Mucosa of stomach (tissue), 1 donor: ENCODE data around the gene MINDY3.

Experiments
- H3K27me3 ChIP-seq: one replicate; pipeline ENCODE4 v1.7.0; 2013; ENCODE audit warnings: mild to moderate bottlenecking, low read length; ENCODE audit not compliant: control insufficient read depth, insufficient read depth
- H3K36me3 ChIP-seq: one replicate; pipeline ENCODE4 v1.7.0; 2013; ENCODE audit warnings: low read length; ENCODE audit not compliant: control insufficient read depth, insufficient read depth
- H3K4me1 ChIP-seq: one replicate; pipeline ENCODE4 v1.7.0; 2013; ENCODE audit warnings: mild to moderate bottlenecking, low read length; ENCODE audit not compliant: control insufficient read depth, insufficient read depth
- H3K4me3 ChIP-seq: one replicate; pipeline ENCODE4 v1.7.0; 2013; ENCODE audit warnings: low read length
- H3K9ac ChIP-seq: one replicate; pipeline ENCODE4 v1.7.0; 2013; ENCODE audit warnings: mild to moderate bottlenecking, low read length, moderate library complexity
- H3K9me3 ChIP-seq: one replicate; pipeline ENCODE4 v1.7.0; 2013; ENCODE audit warnings: mild to moderate bottlenecking, low read length, moderate library complexity; ENCODE audit not compliant: control insufficient read depth
- donor health status: Pancreatic carcinoma.

Gene MINDY3

DNA sequence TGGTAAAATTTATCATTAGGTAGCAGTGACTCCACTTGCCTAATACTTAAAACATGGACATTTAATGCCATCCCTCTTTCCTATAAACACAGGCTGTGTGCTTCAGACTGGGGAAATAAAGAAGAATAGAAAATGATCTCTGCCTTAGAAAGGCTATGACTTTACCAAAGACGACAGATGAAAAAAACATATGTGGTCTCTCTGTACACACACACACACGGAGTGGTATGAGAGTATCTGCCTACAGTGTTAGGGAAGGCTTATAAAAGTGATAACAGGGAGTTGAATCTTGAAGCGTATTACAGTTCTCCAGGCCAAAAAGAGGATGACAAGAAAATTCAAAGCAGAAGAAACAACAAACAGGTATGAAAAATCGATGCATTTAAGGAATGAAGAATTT lies 38.2 kb downstream of the MINDY3 start:
- Histone ChIP-seq H3K36me3 (no peaks in the 10 kb centered on the region), H3K4me1 (no peaks in the 10 kb centered on the region), H3K27me3 (no peaks in the 10 kb centered on the region), H3K9me3 (no peaks in the 10 kb centered on the region), H3K9ac (no peak overlapping the region), H3K4me3 (no peak overlapping the region)

DNA sequence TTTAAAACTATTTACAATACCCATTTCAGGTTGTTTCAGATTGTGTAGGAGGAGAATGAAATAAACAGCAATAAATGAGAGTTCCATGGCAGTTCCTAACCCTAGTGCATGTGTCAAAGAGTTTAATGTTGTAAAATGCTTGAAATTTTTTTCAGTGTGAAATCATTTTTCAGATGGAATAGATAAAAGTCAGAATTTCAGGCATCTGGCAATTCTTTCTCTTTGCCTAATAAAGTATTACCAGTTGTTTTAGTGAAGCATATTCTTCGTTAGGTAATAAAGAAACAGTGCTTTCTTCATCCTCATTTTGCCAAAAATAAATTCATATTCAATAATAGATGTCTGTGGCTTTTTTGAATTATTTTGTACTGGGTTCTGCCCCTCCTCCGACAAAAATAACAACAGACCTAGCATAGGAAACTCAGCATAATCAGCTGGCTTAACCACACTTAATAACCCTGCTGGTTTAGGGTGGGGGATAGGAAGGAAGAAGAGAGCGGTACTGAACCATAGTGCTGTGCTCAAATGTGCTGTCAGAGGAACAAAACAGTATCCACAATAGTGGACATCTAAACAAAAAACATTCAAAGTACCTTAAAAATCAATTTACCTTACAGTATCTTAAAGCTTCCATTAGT lies 39.1 kb downstream of the MINDY3 start:
- Histone ChIP-seq H3K36me3 (no peaks in the 10 kb centered on the region), H3K9ac (no peak overlapping the region), H3K4me3 (no peak overlapping the region), H3K4me1 (no peaks in the 10 kb centered on the region), H3K27me3 (no peaks in the 10 kb centered on the region), H3K9me3 (no peaks in the 10 kb centered on the region)

DNA sequence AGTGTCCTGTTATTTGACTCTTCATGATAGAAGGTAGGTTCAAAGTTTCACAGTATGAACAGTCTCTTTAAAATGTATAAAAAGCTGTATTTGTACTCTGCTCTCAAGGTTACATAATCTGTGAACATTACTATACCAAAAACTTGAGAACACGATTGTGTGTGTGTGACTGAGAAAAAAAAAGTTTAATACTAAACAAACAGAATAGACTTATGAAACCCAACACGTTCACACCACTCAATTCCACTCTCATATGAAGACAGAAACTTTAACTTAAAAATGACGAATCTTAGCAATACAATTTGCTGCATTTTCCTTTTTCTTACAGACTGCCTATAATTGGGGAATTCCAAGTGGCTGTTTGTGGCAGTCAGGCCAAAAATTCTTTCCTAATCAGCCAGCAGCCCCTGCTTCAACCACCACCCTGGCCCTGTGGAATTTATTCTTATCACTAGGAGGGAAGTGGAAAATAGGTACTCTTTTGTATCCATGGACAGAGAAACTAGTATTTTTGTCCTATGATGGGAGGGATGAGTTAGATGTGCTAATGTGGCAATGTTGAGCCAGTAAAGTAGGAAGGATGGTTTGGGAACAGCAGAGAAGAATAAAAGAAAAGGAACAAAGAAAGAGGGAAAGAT lies 42.8 kb downstream of the MINDY3 start:
- H3K27me3 ChIP-seq: no peaks in the 10 kb centered on the region
- H3K4me3 ChIP-seq: no peak overlapping the region
- no peaks in the 10 kb centered on the region for H3K9me3 ChIP-seq
- no peaks in the 10 kb centered on the region for H3K36me3 ChIP-seq
- H3K4me1 ChIP-seq: no peaks in the 10 kb centered on the region
- no peak overlapping the region for H3K9ac ChIP-seq

DNA sequence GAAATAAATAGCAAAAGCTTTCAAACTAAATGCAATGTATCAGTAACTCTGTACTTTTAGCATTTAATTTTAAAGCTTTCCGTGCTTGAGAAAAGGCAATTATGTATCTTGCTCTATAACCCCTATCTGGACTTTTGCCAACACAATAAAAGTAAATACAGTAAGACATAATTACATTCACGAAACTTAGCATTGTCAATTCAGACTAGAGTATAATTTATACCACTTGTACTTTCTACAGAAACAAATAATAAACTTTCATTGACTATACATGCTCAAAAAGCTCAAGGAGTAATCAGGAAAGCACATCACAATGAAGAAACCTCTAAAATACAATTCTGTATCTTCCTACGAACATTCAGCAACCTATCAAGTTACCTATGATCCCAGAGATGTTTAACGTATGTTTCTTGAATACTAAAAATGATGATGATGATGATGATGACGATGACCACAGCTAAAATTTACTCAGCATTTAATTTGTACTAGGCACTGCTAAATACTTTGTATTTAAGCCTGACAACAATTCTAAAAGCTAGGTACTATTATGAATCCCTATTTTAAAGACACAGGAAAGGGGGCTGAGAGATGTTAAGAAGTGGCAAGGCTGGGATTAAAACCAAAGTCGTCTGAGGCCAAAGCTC lies 44.9 kb downstream of the MINDY3 start:
- Histone ChIP-seq H3K4me3 (no peak overlapping the region), H3K9me3 (no peaks in the 10 kb centered on the region), H3K36me3 (no peaks in the 10 kb centered on the region), H3K9ac (no peak overlapping the region), H3K27me3 (no peaks in the 10 kb centered on the region), H3K4me1 (no peaks in the 10 kb centered on the region)

DNA sequence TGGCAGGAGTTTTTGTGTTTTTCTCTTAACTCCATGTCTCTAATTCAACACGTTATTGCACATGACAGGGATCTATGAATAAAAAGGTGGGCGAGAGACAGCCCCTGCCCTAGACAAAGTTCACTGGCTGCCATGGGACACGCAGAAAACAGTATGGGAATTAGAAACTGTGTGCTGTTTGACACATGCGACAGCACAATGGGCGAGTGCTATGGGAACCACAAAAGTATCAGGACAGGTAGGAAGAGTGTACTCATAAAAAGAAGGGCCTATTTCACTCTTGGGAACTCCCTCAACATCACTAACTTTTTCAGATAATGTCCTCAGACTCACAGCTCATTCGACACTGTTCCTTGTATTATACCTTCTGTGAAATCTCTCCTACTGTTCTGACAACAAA lies 45.7 kb downstream of the MINDY3 start:
- Histone ChIP-seq H3K4me1 (no peaks in the 10 kb centered on the region), H3K36me3 (no peaks in the 10 kb centered on the region)

DNA sequence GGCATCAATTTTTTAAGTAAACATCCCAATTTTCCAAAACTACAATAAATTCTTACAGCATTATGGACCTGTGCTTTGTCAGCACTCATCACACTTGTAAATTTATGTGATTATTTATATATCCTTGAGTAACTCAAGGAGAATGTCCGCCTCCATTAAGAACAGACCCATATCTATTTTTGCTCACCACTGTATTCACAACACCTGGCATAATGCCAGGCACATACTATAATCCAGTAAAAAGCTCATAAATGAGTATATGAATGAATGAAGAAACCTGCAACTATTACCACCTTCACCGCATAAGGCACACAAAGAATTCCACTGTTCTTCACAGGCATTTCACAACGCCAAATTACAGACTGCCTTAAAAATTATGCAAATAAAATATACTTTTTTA lies 46.9 kb downstream of the MINDY3 start:
- no peaks in the 10 kb centered on the region for H3K4me1 ChIP-seq
- no peaks in the 10 kb centered on the region for H3K27me3 ChIP-seq
- H3K36me3 ChIP-seq: no peaks in the 10 kb centered on the region
- H3K4me3 ChIP-seq: no peak overlapping the region
- no peaks in the 10 kb centered on the region for H3K9me3 ChIP-seq
- no peak overlapping the region for H3K9ac ChIP-seq

More for the DNA sequence above, 45.7 kb downstream of the MINDY3 start:
- Histone ChIP-seq H3K27me3 (no peaks in the 10 kb centered on the region), H3K9ac (no peak overlapping the region), H3K9me3 (no peaks in the 10 kb centered on the region), H3K4me3 (no peak overlapping the region)

DNA sequence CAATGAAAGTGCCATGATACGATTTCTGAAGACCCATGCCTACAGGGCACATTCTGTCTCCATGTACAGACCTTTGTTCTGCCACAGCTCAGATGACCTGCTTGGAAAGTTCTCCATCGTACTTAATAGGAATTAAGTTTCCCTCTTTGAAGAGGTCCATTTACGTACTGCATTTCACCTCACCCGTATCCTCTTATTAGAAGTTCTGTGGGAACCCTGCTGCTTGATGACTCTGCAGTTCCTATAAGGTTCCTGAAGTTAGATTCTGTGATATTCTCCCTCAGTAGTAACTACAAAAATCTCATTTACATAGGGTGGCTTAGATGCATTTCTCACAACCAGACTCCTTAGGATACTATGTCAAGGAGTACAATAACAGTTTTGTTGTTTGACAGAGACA lies 50.9 kb downstream of the MINDY3 start:
- Histone ChIP-seq H3K9ac (no peak overlapping the region), H3K36me3 (no peaks in the 10 kb centered on the region), H3K4me3 (no peak overlapping the region), H3K27me3 (no peaks in the 10 kb centered on the region), H3K4me1 (no peaks in the 10 kb centered on the region), H3K9me3 (no peaks in the 10 kb centered on the region)

DNA sequence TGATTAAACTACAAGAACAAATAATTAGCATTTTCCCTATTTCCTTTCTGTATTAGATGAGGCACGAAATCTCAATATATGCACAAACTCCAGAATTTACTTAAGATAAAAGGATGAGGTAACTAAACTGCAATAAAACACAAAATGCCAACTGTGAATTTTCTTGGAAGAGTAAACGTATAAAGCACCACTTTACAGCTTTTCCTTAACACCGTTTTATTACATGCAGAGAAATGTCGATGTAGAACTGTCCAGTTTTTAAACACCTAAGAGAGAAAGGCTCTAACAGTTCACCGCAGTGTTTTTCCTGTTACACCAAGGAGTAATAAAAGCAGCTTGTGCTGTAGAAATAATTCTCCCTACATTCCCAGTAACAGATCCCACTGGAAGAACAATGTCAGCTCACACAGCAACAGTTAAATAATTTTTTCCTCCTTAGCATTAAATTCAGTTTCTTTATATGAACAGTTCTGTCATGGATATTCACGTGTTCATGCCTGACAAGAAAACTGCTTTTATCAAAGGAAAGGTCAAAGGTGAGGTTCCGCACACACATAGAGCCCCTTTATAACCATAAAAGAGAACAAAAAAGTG lies 52.0 kb downstream of the MINDY3 start:
- H3K9me3 ChIP-seq: no peaks in the 10 kb centered on the region
- no peaks in the 10 kb centered on the region for H3K27me3 ChIP-seq
- no peak overlapping the region for H3K4me3 ChIP-seq
- no peaks in the 10 kb centered on the region for H3K4me1 ChIP-seq
- no peaks in the 10 kb centered on the region for H3K36me3 ChIP-seq
- H3K9ac ChIP-seq: no peak overlapping the region

DNA sequence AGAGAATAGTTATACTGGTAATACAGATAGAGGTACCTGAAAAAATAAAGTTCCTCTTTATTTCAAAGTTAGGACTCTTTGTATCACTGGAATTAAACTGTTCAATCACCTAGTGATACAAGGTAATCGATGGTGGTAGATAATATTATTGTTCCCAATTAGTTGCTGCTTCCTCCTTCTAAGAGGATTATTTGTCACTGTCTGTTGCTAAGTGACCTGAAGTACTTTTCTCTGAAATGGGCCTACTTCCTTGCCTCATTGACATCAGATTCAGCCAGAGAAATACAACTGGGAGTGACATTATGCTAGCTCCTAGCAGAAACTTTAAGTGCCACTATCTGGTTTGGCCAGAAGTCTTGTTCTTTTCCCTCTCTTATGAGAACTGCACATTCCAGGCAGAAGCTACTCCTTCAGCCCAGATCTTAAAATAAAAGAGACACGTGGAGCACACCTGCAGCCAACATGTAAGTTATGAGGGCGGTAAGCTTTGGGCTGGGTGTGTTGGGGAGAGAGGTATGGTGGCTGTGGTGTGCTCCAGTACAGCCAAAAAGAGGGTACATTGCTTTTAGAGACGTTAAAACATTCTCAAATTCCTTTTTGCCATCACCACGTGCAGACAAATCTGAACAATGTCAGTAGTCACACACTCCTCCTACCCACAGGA lies 54.8 kb downstream of the MINDY3 start:
- H3K4me1 ChIP-seq: no peaks in the 10 kb centered on the region
- no peaks in the 10 kb centered on the region for H3K27me3 ChIP-seq
- H3K4me3 ChIP-seq: no peak overlapping the region
- no peaks in the 10 kb centered on the region for H3K9me3 ChIP-seq
- H3K9ac ChIP-seq: no peak overlapping the region
- H3K36me3 ChIP-seq: no peaks in the 10 kb centered on the region

DNA sequence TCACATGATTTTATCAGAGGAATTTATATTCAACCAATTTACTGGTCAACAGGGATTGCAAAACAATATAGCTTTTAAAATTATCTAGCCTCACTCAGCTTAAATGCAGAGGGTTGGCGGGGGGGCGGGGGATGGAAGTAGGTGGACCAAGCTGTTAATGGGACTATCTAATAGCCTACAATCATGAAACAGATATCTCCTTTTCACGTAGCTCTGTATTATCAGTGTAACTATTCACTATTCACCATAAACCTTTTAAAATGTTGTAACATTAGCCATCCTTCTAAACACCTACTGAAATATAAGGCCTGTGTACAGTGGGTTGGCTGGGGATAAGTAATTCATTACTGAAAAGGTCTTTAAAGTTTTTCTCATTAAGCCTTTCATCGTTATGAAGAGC lies 56.2 kb downstream of the MINDY3 start:
- Histone ChIP-seq H3K27me3 (no peaks in the 10 kb centered on the region), H3K9ac (no peak overlapping the region), H3K4me1 (no peaks in the 10 kb centered on the region), H3K36me3 (no peaks in the 10 kb centered on the region), H3K9me3 (no peaks in the 10 kb centered on the region), H3K4me3 (no peak overlapping the region)

DNA sequence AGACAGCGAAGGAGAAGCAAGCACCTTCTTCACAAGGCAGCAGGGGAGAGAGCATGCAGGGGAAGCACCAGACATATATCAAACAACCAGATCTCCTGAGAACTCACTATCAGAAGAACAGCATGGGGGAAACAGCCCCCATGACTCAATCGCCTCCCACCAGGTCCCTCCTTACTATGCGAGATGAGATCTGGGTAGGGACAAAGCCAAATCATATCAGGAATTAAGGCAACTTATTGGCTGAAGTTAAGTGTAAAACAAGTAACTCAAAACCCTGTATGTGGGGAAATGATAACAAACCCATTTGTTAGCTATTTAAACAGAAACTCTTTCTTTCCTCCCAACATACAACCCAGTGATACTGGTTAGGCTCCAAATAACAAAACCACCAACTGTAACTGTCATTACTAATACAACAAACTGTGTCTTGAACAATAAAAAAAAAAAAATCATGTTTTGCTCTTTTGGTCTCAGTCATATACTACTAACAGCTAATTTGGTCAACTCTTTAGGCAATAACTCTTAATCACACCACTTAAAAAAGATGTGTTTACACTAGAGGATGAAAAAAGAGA lies 57.8 kb downstream of the MINDY3 start:
- no peaks in the 10 kb centered on the region for H3K9me3 ChIP-seq
- no peak overlapping the region for H3K9ac ChIP-seq
- no peaks in the 10 kb centered on the region for H3K4me1 ChIP-seq
- no peak overlapping the region for H3K4me3 ChIP-seq
- H3K27me3 ChIP-seq: no peaks in the 10 kb centered on the region
- no peaks in the 10 kb centered on the region for H3K36me3 ChIP-seq

DNA sequence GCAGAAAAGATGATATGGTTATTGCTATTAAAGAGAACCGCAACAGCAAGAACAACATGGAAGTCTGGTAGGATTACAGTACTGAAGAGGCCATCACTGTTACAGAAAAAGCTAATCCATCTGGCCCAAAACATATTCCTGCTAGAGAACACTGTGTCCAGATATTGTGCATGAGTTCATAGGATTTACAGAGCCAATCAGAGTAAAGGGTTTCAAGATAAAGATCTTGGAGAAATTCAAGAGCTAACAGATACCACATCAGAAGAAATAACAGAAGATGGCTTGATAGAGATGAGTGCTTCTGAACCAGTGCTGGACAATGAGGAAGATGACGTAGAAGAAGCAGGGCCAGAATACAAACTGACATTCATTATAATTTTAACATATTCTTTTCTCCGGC lies 58.7 kb downstream of the MINDY3 start:
- Histone ChIP-seq H3K4me1 (no peaks in the 10 kb centered on the region), H3K9me3 (no peaks in the 10 kb centered on the region), H3K36me3 (no peaks in the 10 kb centered on the region), H3K27me3 (no peaks in the 10 kb centered on the region), H3K4me3 (no peak overlapping the region), H3K9ac (no peak overlapping the region)
